HG03103 (cell line): ENCODE data around the gene OR4D6.
"Not testable (repeated sequence)": the region's sequence is repeated elsewhere in the genome, so short reads cannot be mapped to it uniquely, and the experiment has no call there.

ENCODE experiments used
- ATAC-seq: cut with Tn5 transposase; IDR thresholded peaks from one replicate; pipeline ENCODE4 v1.9.1; 2021; ENCODE audit warnings: low read depth; ENCODE audit not compliant: unreplicated experiment

The OR4D6 gene

GRCh38 chr11:59456661-59457060 is at the start of gene OR4D6:
TSS of gene OR4D6 (plus strand) at chr11:59456961. CDS start at chr11:59456961, 0 bp downstream.
- no peak for ATAC-seq

GRCh38 chr11:59413646-59414045 is 43.1 kb upstream of the OR4D6 start:
- no peak for ATAC-seq

GRCh38 chr11:59415111-59415510 is 41.6 kb upstream of the OR4D6 start:
- ATAC-seq = no peak

DNA sequence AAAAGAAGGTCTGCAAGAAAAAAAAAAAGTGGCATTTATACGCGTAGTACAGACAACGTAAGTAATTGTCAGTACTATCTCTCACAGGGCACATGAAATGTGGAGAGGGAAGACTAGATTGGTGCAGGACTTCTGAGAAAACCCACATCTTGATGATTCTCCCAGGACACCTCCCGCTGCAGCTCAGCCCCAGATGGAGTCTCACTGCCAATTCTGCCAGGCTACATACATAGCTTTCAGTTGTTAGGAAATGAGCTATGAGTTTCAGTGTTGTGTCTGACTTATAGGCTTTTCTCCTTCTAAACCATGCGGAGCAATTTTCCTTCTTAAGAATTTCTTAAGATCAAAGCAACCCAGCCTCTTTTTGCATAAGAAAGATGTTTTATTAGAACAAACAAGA is 40.1 kb upstream of the OR4D6 start:
- ATAC-seq = no peak

DNA sequence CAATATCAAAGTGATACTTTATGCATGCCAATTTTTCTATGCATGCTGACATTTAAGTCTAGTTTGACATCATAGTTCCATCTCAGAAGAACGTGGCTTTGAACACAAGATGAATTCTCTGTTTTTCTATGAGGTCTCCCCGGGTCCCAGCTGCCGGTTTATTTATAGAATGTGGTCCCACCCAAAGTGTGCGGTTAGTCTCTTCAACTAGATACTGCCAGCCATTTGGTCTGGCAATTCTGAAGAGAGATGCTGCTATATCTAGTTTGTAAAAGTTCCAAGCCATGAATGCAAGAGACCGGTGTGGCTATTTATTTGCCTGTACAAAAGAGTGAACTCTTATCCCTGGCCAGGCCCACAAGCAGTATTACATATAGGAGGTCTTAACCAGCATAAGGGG is 39.7 kb upstream of the OR4D6 start:
- ATAC-seq = no peak

DNA sequence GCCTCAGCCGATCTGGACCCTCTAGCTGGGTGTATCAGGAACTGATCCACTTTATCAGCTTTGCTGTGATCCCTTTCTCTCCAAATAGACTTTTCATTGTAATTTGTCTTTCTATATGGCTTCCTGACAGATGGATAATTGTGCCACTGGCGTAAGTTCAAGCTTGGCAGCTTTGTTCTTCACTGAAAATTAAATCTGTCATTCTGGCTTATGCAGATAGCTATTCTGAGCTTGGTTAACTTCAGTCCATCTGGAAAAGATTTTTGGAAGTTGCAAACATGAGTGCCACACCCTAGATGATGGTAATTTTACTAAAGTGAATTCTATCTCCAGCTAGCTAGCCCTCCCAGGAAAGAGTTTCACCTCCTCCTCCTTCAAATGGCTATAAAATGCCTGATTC is 38.6 kb upstream of the OR4D6 start:
- ATAC-seq = no peak

- no peak for ATAC-seq
These were observed 32.9 kb upstream of the OR4D6 start for GRCh38 chr11:59423835-59424234.

DNA sequence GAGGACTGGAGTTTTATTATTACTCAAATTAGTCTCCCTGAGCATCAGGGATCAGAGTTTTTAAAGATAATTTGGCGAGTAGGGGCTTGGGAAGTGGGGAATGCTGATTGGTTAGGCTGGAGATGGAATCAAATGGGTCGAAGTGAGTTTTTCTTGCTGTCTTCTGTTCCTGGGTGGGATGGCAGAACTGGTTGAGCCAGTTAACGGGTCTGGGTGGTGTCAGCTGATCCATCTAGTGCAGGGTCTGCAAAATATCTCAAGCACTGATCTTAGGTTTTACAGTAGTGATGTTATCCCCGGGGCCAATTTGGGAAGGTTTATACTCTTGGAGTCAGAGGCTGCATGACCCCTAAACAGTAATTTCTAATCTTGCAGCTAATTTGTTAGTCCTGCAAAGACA is 31.6 kb upstream of the OR4D6 start:
- no peak for ATAC-seq

DNA sequence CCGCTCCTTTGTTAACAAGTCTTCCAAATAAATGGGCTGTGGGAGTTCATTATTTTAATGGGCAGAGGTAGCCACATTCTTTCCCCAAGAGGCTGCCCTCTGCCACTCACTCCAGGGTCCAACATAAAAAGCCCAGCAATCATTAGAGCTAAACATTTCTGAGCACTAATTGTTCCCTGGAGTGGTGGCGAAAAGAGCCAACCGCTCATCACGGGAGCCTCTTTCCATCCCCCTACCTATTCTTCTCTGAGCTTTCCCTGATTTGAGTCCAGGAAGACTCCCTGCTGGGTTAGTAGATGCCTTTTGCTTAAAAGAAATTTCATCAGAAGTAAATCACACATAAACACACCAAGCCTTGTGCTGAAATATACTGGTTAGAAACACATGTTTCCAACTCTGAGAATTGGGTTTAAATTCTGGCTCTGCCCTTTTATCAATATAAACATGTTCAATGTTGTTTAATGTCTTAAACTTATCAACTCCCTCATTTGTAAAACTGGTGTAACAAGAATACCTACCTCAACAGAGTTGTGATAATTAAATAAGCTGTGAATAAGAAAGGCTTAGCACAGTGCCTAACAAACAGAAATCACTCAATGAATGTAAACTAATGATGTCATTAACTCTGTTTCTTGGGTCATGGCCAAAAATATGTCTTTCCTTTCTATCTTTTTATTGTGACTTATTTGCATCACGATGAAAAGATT is 30.2 kb upstream of the OR4D6 start, which contains the start of gene OR5A2:
Gene OR5A2 (minus strand): TSS at position 53 of the 707 bp plus-strand sequence. CDS start 3,460 bp downstream, outside the sequence.
- ATAC-seq = no peak

- ATAC-seq = no peak
These were observed 29.7 kb upstream of the OR4D6 start for GRCh38 chr11:59427068-59427382.

- ATAC-seq = peak; percentile 74
These were observed 26.7 kb upstream of the OR4D6 start for GRCh38 chr11:59429924-59430516.

DNA sequence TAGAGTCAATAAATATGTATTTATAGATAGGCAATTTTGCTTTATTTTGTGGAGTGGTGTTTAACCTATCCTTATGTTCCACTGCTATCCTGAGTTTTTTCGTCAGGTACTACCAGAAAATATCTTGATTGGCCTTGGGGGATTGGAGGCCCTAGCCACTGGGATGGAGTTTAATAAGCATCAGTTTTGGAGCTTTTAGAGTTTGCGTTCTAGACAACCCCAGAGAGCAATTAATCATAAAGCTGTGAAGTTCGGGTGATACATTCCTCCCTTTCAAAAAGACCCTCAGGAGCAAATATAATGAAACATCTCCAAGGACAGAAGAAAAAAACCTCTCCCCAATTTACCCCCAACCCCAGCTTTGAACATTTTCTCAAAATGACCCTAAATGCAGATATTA is 20.6 kb upstream of the OR4D6 start, which contains the start of gene OR5A1:
Gene OR5A1 (plus strand): TSS at position 301 of the 400 bp plus-strand sequence. CDS start 6,700 bp downstream, outside the sequence.
- ATAC-seq = no peak

DNA sequence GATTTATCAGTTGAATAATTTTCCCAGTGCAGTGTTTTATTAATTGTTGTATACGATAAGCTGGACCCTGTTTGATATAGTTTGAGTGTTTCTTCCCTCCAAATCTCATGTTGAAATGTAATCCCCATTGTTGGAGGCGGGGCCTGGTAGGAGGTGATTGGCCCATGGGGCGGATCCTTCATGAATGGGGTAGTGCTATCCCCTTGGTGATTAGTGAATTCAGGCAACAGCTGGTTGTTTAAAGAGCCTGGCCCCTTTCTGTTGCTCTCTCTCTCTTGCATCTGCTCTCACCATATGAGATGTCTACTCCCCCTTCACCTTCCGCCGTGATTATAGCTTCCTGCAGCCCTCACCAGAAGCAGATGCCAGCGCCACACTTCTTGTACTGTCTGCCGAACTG is 19.0 kb upstream of the OR4D6 start:
- no peak for ATAC-seq

DNA sequence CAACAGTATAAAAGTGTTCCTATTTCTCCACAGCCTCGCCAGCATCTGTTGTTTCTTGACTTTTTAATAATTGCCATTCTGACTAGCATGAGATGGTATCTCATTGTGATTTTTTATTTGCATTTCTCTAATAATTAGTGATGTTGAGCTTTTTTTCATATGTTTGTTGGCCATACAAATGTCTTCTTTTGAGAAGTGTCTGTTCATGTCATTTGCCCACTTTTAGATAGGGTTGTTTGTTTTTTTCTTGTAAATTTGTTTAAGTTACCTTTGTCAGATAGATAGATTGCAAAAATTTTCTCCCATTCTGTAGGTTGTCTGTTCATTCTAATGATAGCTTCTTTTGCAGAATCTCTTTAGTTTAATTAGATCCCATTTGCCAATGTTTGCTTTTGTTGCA is 11.1 kb upstream of the OR4D6 start:
- ATAC-seq = not testable (repeated sequence)

DNA sequence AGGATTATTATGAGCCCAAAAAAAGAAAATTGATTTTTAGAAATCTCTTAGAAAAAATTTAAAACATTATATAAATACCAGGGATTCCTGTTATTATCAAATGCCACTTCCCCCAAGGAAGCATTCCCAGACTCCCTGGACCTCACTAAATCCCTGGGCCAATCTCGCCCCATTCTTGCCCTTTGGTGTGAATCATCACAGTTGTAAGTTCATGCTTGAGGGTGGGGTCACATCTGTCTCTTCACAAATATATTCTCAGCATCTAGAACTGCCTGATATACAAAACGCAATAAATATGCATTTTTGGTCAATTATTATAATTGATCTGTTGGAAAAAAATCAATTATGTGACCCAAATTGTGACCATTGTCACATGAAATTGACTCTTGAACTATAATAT is 8.3 kb upstream of the OR4D6 start:
- no peak for ATAC-seq

DNA sequence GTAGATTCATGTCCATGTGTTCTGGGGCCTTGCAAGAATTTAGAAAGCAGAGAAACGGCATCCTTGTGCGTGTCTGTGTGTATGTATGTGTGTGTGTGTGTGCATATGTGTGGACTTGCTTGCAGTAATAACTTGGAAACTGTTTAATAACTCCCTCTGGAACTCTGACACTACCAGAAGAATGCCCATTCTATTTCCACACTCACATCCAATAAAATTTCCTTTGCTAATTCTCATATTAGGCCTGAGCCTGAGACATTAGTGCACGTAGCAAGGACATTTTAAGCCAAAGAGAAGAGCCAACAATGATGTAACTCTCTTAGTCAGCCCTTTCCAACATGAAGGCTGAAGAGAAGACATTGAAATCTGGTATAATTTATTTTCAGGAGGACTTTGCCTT is 3.2 kb downstream of the OR4D6 start:
- ATAC-seq = no peak

DNA sequence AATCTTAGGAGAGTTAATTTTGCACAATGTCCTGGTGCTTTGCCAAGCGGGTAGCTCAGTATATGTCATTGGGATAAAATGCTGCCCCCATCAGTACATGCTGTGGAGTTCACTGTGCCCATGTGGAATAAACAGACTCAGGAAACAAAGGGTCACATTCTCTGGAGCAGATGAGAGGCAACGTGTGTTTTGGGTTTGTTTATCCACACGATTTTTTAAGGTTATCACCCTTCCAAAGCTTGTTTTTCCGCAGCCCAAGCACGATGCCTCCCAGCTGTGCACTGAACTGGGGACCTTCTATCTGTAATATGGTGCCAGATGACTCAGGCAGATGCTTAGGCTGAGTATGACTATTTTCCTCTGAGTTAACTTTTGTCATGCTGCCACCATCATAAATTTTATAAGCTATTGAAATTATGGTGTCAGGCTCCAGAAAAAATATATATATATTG is 6.5 kb downstream of the OR4D6 start:
- no peak for ATAC-seq

GRCh38 chr11:59473015-59473414 is 16.3 kb downstream of the OR4D6 start, which contains the start of gene OR4D10:
TSS of gene OR4D10 (plus strand) at chr11:59473315. CDS start at chr11:59477430, 4,115 bp downstream.
- ATAC-seq = no peak

- ATAC-seq = no peak
These were observed 18.4 kb downstream of the OR4D6 start for GRCh38 chr11:59475176-59475575.

DNA sequence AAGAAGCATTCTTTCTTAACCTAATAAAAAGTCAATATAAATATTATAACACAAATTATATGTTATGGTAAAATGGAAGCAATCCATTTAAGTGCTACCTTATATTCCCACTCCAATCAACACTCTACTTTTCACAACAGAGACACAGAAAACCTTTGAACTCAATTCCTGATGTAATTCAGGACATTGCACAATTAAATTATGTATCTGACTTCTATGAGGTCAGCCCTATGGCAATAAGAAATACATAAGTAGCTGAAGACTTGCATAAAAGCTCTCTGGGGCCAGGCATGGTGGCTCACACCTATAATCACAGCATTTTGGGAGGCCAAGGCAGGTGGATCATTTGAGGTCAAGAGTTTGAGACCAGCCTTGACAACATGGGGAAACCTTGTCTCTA is 23.1 kb downstream of the OR4D6 start:
- no peak for ATAC-seq

DNA sequence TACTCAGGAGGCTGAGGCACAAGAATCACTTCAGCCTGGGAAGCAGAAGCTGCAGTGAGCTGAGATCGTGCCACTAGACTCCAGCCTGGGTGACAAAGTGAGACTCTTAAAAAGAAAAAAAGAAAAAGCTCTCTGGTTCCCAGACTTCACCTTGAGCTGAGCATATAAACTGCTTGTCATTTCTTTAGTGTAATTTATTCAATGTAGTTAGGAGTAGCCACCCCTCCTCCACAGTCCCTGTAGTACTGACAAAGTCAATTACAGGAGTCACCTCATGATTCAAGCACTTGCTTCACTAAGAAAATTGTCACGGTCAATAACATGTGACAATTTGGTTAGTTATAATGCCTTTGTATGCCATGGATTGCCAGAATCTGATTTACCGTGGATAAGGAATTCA is 23.6 kb downstream of the OR4D6 start:
- ATAC-seq = no peak

- ATAC-seq = no peak
These were observed 45.2 kb downstream of the OR4D6 start for GRCh38 chr11:59501931-59502330.
